GM12874 (cell line): ENCODE results near the gene ACADL.

ENCODE experiments used
- TF ChIP-seq, protein P1 (sequence below): IDR thresholded peaks from 2 replicates; pipeline ENCODE4 v1.5.1; 2011; ENCODE audit warnings: low read depth, mild to moderate bottlenecking, control low read depth, low read length, moderate library complexity; ENCODE audit not compliant: insufficient read depth

ACADL gene

DNA sequence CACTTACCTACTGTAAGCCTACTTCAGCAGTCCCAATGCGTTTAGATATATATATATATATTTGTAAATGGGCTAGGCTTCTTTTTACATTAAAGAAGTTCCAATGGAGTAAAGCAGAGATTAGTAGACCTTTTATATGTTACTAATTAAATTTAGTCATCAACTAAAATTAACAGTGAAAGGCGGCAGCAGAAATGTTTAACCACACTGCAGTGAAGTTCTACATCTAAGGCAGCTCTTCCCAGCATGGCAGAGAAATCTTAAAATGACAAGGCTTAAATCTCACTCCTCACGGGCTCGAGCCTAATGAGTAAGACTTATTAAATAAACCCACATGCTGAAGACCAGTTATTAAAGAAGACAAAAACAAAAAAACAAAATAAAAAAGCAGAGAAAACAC lies 34.9 kb downstream of the ACADL start:
- TF ChIP-seq, protein P1, sequence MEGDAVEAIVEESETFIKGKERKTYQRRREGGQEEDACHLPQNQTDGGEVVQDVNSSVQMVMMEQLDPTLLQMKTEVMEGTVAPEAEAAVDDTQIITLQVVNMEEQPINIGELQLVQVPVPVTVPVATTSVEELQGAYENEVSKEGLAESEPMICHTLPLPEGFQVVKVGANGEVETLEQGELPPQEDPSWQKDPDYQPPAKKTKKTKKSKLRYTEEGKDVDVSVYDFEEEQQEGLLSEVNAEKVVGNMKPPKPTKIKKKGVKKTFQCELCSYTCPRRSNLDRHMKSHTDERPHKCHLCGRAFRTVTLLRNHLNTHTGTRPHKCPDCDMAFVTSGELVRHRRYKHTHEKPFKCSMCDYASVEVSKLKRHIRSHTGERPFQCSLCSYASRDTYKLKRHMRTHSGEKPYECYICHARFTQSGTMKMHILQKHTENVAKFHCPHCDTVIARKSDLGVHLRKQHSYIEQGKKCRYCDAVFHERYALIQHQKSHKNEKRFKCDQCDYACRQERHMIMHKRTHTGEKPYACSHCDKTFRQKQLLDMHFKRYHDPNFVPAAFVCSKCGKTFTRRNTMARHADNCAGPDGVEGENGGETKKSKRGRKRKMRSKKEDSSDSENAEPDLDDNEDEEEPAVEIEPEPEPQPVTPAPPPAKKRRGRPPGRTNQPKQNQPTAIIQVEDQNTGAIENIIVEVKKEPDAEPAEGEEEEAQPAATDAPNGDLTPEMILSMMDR = no peak

GRCh38 chr2:210189452-210190138 lies 35.7 kb downstream of the ACADL start:
- TF ChIP-seq, protein P1 = no peak

DNA sequence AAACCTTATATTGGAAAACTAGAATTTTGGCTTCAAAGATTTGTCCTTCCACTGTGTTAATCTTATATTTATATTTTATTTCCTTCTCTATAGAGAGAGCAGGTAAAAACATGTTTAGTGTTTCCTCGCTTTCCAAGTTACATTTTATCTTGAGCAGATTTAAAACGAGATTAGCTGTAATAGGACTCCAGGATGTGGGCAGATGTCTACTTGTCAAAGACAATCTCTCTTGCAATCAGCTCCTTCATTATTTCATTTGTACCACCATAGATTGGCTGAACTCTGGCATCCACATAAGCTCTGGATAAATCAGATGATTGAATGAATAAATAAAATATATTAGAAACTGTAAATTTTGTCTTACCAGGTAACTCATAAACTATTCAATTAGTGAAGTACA lies 36.5 kb downstream of the ACADL start:
- TF ChIP-seq, protein P1 = no peak

DNA sequence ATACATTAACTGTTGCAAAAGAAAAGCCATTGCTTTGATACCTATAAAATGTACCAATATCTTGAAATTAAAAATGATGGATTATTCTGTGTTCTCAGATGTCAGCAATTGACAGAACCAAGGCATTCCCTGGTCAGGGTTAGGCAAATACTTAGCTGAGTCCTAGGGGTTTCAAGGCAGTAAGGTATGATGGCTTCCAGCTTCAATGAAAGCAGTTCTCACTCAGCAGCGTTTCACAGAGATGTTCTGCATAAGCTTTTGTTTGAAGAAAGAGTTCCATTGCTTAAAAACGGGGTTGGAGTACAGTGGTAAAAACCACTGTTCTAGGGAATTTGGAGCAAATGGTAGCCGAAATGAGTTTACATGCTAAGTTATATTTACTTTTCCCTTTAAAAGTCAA lies 37.1 kb downstream of the ACADL start:
- TF ChIP-seq, protein P1 = no peak

DNA sequence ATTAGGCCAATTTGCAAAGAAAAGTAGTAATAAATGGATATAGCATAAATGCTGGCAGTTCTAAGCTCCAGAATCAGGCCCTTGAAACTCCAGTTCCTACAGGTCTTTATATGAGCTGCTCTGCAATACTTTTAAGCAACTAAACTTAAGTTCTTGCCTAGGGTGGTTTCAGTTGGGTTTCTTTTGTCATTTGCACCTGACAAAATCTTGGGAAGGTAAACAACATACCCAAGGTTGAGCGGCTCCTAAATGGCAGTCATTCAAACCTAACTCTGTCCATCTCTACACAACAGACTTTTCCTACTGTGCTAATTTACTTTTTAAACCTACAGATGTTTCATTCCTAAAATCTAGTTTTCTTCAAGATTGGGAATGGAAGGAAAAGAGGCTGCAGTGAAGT lies 44.8 kb downstream of the ACADL start:
- TF ChIP-seq, protein P1 = no peak

- TF ChIP-seq, protein P1 = no peak
Measured at GRCh38 chr2:210179351-210179990, 45.8 kb downstream of the ACADL start.

- TF ChIP-seq, protein P1 = no peak
Measured at GRCh38 chr2:210177769-210178168, 47.5 kb downstream of the ACADL start.
